Hepatocyte (in vitro differentiated cells): ENCODE results near the gene KLHDC9.

Source experiments
- EZH2phosphoT487 ChIP-seq: fragments of 200-600 bp; sonication (generic); IDR thresholded peaks from one replicate; pipeline ENCODE4 v1.6.1; 2018; ENCODE audit warnings: antibody characterized with exemption, mild to moderate bottlenecking, low read depth, moderate library complexity; ENCODE audit not compliant: unreplicated experiment, severe bottlenecking
- TF ChIP-seq, protein P1 (sequence below): fragments of 200-600 bp; sonication (generic); IDR thresholded peaks from 2 replicates; pipeline ENCODE4 v1.5.1; 2016; ENCODE audit warnings: antibody characterized with exemption, mild to moderate bottlenecking; ENCODE audit not compliant: poor library complexity

DNA sequence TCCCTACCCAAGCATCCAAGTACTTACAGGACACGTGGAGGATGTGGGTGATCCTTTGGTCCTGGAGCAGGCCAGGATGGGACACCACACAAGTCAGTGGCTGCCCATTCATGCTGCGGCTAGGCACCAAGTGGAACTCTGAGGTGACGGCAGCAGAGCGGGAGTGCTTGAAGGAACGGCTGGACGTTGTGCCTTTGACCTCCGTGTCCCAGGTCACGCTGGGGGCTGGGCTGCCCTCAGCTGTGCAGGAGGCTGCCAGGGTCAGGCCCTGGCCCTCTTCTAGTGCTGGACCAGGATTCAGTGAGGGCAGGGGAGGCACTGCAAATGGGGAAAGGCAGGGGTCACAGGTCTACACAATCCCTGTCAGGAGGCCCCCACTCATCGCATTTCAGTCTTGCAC lies 20.7 kb upstream of the KLHDC9 start:
- no peak for TF ChIP-seq EZH2phosphoT487
- TF ChIP-seq, protein P1, sequence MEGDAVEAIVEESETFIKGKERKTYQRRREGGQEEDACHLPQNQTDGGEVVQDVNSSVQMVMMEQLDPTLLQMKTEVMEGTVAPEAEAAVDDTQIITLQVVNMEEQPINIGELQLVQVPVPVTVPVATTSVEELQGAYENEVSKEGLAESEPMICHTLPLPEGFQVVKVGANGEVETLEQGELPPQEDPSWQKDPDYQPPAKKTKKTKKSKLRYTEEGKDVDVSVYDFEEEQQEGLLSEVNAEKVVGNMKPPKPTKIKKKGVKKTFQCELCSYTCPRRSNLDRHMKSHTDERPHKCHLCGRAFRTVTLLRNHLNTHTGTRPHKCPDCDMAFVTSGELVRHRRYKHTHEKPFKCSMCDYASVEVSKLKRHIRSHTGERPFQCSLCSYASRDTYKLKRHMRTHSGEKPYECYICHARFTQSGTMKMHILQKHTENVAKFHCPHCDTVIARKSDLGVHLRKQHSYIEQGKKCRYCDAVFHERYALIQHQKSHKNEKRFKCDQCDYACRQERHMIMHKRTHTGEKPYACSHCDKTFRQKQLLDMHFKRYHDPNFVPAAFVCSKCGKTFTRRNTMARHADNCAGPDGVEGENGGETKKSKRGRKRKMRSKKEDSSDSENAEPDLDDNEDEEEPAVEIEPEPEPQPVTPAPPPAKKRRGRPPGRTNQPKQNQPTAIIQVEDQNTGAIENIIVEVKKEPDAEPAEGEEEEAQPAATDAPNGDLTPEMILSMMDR = no peak
